H1 (cell line): ENCODE data around the gene PAX8. TPM values are rescaled to one million over a fixed set of nuclear protein-coding genes. Genes with fewer than 3 reads are reported as not detected.

Source experiments
- ATF3 ChIP-seq: IDR thresholded peaks from 2 replicates; pipeline ENCODE4 v1.6.1; 2011; ENCODE audit warnings: low read depth, mild to moderate bottlenecking, low read length; ENCODE audit not compliant: insufficient read depth
- FOSL1 ChIP-seq: IDR thresholded peaks from 2 replicates; pipeline ENCODE4 v1.6.1; 2011; ENCODE audit warnings: mild to moderate bottlenecking, low read depth, low read length, moderate library complexity; ENCODE audit not compliant: insufficient read depth
- polyA plus RNA-seq, 7 experiments: library from polyadenylated mRNA; depleted of rRNA in 3 of 7; stranded (reverse) in 5 of 7; unstranded in 2 of 7; fragments of >200 nt in 5 of 7; fragments of 200-250 nt in 2 of 7; gene quantifications; 1 replicate in 5 of 7; 2 replicates in 1 of 7; 4 replicates in 1 of 7; pipeline versions ENCODE4 v1.2.1 to v1.2.3, GENCODE V29; 2011 to 2013; ENCODE audit warnings: missing spikeins in 2 of 7, mixed read lengths in 2 of 7
- total RNA-seq: library from RNA; stranded (reverse); fragmentation: NEBNext Ultra II Directional; extraction: Animal tissue kit (Norgen Biotek cat#: 25700); gene quantifications from 2 replicates; pipeline ENCODE4 v1.2.1, GENCODE V29; 2021

PAX8 gene
- total and polyA plus RNA-seq, 2 of the 8 experiments (the other 6 are each of a cell fraction or from before 2014, with no cell fraction given) = 0.02 TPM; not detected in 1

GRCh38 chr2:113180131-113180946 lies 98.4 kb downstream of the PAX8 start (continued):
- TF ChIP-seq ATF3 (no peak), FOSL1 (no peak)
